Measurements from ENCODE around the gene RNF8.

The RNF8 gene

DNA sequence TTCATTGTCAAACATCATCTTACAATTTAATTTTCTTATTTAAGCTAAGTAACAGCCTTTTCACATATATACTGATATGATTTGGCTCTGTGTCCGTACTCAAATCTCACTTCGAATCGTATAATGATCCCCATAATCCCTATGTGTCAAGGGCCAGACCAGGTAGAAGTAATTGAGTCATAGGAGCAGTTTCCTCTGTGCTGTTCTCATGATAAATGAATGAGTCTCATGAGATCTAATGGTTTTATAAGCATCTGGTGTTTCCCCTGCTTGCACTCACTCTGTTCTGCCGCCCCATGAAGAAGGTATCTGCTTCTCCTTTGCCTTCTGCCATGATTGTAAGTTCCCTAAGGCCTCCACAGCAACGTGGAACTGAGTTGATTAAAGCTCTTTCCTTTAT lies 54.2 kb downstream of the RNF8 start:
- Histone ChIP-seq H3K27ac (ENCODE audit: low read length) (no peak overlapping the region), H3K4me1 (ENCODE audit: control insufficient read depth in 1 of 2, insufficient read depth in 2 of 2, low read length in 2 of 2) (no peaks in the 10 kb centered on the region), H3K27me3 (ENCODE audit: low read depth, low read length) (no peaks in the 10 kb centered on the region), H3K4me3 (ENCODE audit: low read depth in 1 of 2, low read length in 2 of 2) (no peak overlapping the region), H3K36me3 (ENCODE audit: control insufficient read depth in 1 of 2, insufficient read depth in 2 of 2, low read length in 2 of 2) (no peaks in the 10 kb centered on the region), H3K9me3 (ENCODE audit: control insufficient read depth in 1 of 2, low read length in 2 of 2) (no peaks in the 10 kb centered on the region)

- no peak overlapping the region for H3K4me3 ChIP-seq (ENCODE audit: low read depth in 1 of 2, low read length in 2 of 2)
- no peaks in the 10 kb centered on the region for H3K9me3 ChIP-seq (ENCODE audit: control insufficient read depth in 1 of 2, low read length in 2 of 2)
- no peaks in the 10 kb centered on the region for H3K27me3 ChIP-seq (ENCODE audit: low read depth, low read length)
- H3K36me3 ChIP-seq (ENCODE audit: control insufficient read depth in 1 of 2, insufficient read depth in 2 of 2, low read length in 2 of 2), result no peaks in the 10 kb centered on the region
- no peaks in the 10 kb centered on the region for H3K4me1 ChIP-seq (ENCODE audit: control insufficient read depth in 1 of 2, insufficient read depth in 2 of 2, low read length in 2 of 2)
- H3K27ac ChIP-seq (ENCODE audit: low read length), result no peak overlapping the region
Measured at GRCh38 chr6:37409501-37409900, 55.7 kb downstream of the RNF8 start.

DNA sequence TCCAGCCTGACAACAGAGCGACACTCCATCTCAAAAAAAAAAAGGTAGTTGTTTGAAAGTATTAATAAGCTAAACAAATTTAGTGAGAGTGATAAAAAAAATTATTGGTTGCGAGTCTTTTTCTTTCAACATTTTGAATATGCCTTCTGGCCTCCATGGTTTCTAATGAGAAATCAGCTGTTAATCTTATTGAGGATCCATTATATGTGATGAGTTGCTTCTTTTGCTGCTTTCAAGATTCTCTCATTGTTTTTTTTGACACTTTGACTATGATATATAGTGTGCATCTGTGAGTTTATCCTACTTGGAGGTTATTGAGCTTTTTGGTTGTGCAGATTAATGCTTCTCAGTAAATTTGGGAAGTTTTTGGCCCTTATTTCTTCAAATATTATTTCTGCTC lies 63.6 kb downstream of the RNF8 start:
- no peak overlapping the region for H3K27ac ChIP-seq (ENCODE audit: low read length)
- no peaks in the 10 kb centered on the region for H3K27me3 ChIP-seq (ENCODE audit: low read depth, low read length)
- H3K9me3 ChIP-seq (ENCODE audit: control insufficient read depth in 1 of 2, low read length in 2 of 2), result peaks cover 0 to 3% of the 10 kb centered on the region in 2 donors
- no peak overlapping the region for H3K4me3 ChIP-seq (ENCODE audit: low read depth in 1 of 2, low read length in 2 of 2)
- no peaks in the 10 kb centered on the region for H3K36me3 ChIP-seq (ENCODE audit: control insufficient read depth in 1 of 2, insufficient read depth in 2 of 2, low read length in 2 of 2)
- no peaks in the 10 kb centered on the region for H3K4me1 ChIP-seq (ENCODE audit: control insufficient read depth in 1 of 2, insufficient read depth in 2 of 2, low read length in 2 of 2)

DNA sequence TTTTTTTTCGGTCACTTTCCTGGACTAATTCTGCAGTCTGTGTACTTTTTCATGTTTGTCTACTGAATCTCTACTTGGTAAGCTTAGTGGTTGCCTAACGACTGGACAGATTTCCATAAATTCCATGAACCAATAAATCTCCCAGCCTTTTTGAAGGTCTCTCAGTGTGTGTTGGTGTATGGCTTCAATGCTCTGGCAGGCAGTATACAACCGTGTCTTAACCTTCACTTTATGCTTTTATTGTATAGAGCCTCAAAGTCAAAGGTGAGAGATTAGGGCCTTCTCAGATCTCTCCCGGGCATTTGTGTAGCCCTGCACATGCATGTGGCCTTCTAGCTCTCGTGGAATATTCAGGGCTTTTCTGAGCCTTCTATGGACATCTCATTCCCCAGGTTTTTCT lies 64.9 kb downstream of the RNF8 start:
- H3K4me3 ChIP-seq (ENCODE audit: low read depth in 1 of 2, low read length in 2 of 2), result no peak overlapping the region
- no peaks in the 10 kb centered on the region for H3K36me3 ChIP-seq (ENCODE audit: control insufficient read depth in 1 of 2, insufficient read depth in 2 of 2, low read length in 2 of 2)
- no peak overlapping the region for H3K27ac ChIP-seq (ENCODE audit: low read length)
- no peaks in the 10 kb centered on the region for H3K27me3 ChIP-seq (ENCODE audit: low read depth, low read length)
- peaks cover 0 to 3% of the 10 kb centered on the region in 2 donors for H3K9me3 ChIP-seq (ENCODE audit: control insufficient read depth in 1 of 2, low read length in 2 of 2)
- H3K4me1 ChIP-seq (ENCODE audit: control insufficient read depth in 1 of 2, insufficient read depth in 2 of 2, low read length in 2 of 2), result no peaks in the 10 kb centered on the region

DNA sequence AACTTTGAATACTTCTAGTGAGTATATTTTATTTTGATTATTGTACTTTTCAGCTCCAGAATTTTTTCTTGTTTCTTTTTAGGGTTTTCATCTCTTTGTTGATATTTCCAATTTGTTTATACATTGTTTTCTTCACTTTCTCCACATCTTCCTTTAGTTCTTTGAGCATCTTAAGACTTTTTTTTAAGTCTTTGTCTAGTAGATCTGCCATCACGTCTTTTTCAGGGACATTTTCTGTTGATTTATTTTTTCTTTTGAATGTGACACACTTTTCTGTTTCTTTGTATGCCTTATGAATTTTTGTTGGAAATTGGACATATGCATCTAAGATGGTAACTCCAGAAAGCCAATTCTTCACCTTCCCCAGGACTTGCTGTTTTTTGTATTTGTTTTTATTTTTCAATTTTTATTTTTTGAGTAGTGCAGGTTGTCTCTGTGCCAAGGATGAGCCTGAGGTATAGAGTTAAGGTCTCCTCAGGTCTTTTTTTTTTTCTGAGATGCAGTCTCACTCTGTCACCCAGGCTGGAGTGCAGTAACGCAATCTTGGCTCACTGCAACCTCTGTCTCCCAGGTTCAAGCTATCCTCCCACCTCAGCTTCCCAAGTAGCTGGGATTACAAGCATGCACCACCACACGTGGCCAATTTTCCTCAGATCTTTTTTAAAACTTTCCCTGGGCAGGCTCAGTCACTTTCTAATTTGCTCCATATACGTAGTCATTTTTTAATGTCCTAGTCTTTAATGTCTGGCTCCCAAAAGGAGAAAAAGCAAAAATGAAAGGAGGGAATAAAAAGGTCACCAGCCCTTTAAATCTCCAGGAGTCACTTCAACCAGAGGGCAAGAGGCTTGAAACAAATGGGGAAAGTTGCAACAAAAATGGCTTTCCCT lies 72.5 kb downstream of the RNF8 start:
- H3K4me3 ChIP-seq (ENCODE audit: low read depth in 1 of 2, low read length in 2 of 2), result no peak overlapping the region
- no peaks in the 10 kb centered on the region for H3K9me3 ChIP-seq (ENCODE audit: control insufficient read depth in 1 of 2, low read length in 2 of 2)
- no peaks in the 10 kb centered on the region for H3K36me3 ChIP-seq (ENCODE audit: control insufficient read depth in 1 of 2, insufficient read depth in 2 of 2, low read length in 2 of 2)
- no peak overlapping the region for H3K27ac ChIP-seq (ENCODE audit: low read length)
- no peaks in the 10 kb centered on the region for H3K27me3 ChIP-seq (ENCODE audit: low read depth, low read length)
- H3K4me1 ChIP-seq (ENCODE audit: control insufficient read depth in 1 of 2, insufficient read depth in 2 of 2, low read length in 2 of 2), result no peaks in the 10 kb centered on the region

GRCh38 chr6:37426945-37427510 lies 73.2 kb downstream of the RNF8 start:
- Histone ChIP-seq H3K4me1 (ENCODE audit: control insufficient read depth in 1 of 2, insufficient read depth in 2 of 2, low read length in 2 of 2) (no peaks in the 10 kb centered on the region), H3K4me3 (ENCODE audit: low read depth in 1 of 2, low read length in 2 of 2) (no peak overlapping the region), H3K27ac (ENCODE audit: low read length) (no peak overlapping the region), H3K36me3 (ENCODE audit: control insufficient read depth in 1 of 2, insufficient read depth in 2 of 2, low read length in 2 of 2) (no peaks in the 10 kb centered on the region), H3K27me3 (ENCODE audit: low read depth, low read length) (no peaks in the 10 kb centered on the region), H3K9me3 (ENCODE audit: control insufficient read depth in 1 of 2, low read length in 2 of 2) (no peaks in the 10 kb centered on the region)

- Histone ChIP-seq H3K4me1 (ENCODE audit: control insufficient read depth in 1 of 2, insufficient read depth in 2 of 2, low read length in 2 of 2) (peaks cover 9 to 10% of the 10 kb centered on the region in 2 donors), H3K27ac (ENCODE audit: low read length) (no peak overlapping the region), H3K27me3 (ENCODE audit: low read depth, low read length) (no peaks in the 10 kb centered on the region), H3K36me3 (ENCODE audit: control insufficient read depth in 1 of 2, insufficient read depth in 2 of 2, low read length in 2 of 2) (no peaks in the 10 kb centered on the region), H3K9me3 (ENCODE audit: control insufficient read depth in 1 of 2, low read length in 2 of 2) (no peaks in the 10 kb centered on the region), H3K4me3 (ENCODE audit: low read depth in 1 of 2, low read length in 2 of 2) (no peak overlapping the region)
Measured at GRCh38 chr6:37429352-37429750, 75.6 kb downstream of the RNF8 start.

DNA sequence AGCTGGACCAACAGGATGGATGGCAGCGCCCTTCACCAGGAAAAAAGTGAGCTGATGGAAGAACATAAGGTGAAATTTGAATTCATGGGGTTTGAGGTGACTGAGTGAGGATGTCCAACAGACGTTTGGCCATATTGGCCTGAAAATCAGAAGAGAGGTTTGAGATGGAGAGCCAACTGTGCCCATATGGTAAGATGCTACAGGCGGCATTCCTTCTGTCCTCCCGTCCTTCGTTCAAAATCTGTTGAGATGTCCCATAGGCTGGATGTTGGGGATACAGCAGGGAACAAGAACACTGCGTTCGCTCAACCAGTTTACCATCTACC lies 78.8 kb downstream of the RNF8 start:
- peaks cover 5 to 13% of the 10 kb centered on the region in 2 donors for H3K36me3 ChIP-seq (ENCODE audit: control insufficient read depth in 1 of 2, insufficient read depth in 2 of 2, low read length in 2 of 2)
- peak overlapping the region; percentile 90 to 96 for H3K4me3 ChIP-seq (ENCODE audit: low read depth in 1 of 2, low read length in 2 of 2)
- H3K4me1 ChIP-seq (ENCODE audit: control insufficient read depth in 1 of 2, insufficient read depth in 2 of 2, low read length in 2 of 2), result peaks cover 11 to 12% of the 10 kb centered on the region in 2 donors
- H3K9me3 ChIP-seq (ENCODE audit: control insufficient read depth in 1 of 2, low read length in 2 of 2), result no peaks in the 10 kb centered on the region
- peak overlapping the region; percentile 86 for H3K27ac ChIP-seq (ENCODE audit: low read length)
- H3K27me3 ChIP-seq (ENCODE audit: low read depth, low read length), result no peaks in the 10 kb centered on the region

- Histone ChIP-seq H3K4me1 (ENCODE audit: control insufficient read depth in 1 of 2, insufficient read depth in 2 of 2, low read length in 2 of 2) (peaks cover 11 to 12% of the 10 kb centered on the region in 2 donors), H3K9me3 (ENCODE audit: control insufficient read depth in 1 of 2, low read length in 2 of 2) (no peaks in the 10 kb centered on the region), H3K36me3 (ENCODE audit: control insufficient read depth in 1 of 2, insufficient read depth in 2 of 2, low read length in 2 of 2) (peaks cover 5 to 18% of the 10 kb centered on the region in 2 donors), H3K27ac (ENCODE audit: low read length) (peak within 1 kb of the TSS; percentile 86), H3K4me3 (ENCODE audit: low read depth in 1 of 2, low read length in 2 of 2) (peak within 1 kb of the TSS; percentile 90 to 96), H3K27me3 (ENCODE audit: low read depth, low read length) (no peaks in the 10 kb centered on the region)
Measured at GRCh38 chr6:37432916-37433656, 79.3 kb downstream of the RNF8 start, which contains the start of gene CMTR1. Gene CMTR1 (plus strand): TSS chr6:37433221. CDS start chr6:37435630, 2,409 bp downstream.

DNA sequence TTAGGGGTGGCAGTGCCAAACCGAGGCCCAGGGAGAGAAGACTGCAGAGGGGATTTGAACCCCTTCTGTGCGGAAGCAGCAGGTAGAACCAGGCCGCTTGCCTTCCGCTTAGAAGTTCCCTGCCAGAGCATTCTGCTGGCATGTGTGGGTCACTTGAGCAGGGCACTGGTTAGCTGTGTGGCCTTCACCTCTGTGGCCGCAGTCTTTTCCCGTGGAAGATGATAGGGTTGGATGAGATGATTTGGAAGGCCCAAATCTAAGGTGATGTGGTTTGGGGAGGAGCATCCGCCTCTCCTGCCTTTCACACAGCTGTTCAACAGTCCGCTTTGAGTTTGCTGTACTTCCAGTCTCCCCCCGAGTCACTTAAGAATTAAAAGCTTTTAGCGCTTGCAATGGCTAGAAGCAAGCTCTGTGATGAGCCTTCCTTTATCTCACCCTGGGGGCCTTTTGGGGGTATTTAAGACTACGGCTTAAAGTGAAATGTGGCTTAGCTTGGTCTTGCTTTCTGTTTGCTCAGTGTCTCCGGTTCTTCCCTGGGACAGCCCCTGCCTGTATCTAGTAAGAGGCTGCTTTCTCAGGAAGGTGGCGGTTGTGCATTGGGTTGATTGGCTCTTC lies 80.0 kb downstream of the RNF8 start:
- Histone ChIP-seq H3K27me3 (ENCODE audit: low read depth, low read length) (no peaks in the 10 kb centered on the region), H3K4me1 (ENCODE audit: control insufficient read depth in 1 of 2, insufficient read depth in 2 of 2, low read length in 2 of 2) (peaks cover 11 to 12% of the 10 kb centered on the region in 2 donors), H3K4me3 (ENCODE audit: low read depth in 1 of 2, low read length in 2 of 2) (peak overlapping the region; percentile 90 to 96), H3K36me3 (ENCODE audit: control insufficient read depth in 1 of 2, insufficient read depth in 2 of 2, low read length in 2 of 2) (peaks cover 5 to 24% of the 10 kb centered on the region in 2 donors), H3K9me3 (ENCODE audit: control insufficient read depth in 1 of 2, low read length in 2 of 2) (no peaks in the 10 kb centered on the region), H3K27ac (ENCODE audit: low read length) (peak overlapping the region; percentile 86)

DNA sequence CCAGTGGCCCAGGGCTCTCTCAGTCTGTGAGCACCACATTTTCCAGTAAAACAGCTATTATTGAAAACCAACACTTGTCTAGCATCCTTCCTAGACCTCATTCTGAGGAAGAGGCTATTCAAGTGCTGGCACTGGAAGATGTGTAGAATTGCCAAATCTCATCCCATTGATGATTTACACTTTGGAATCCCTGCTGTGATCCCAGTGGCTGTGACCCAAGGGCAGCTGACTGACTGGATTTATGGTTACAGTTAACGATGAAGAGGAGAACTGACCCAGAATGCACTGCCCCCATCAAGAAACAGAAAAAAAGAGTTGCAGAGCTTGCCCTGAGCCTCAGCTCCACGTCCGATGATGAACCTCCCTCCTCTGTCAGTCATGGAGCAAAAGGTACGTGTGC lies 81.6 kb downstream of the RNF8 start:
- peaks cover 11 to 12% of the 10 kb centered on the region in 2 donors for H3K4me1 ChIP-seq (ENCODE audit: control insufficient read depth in 1 of 2, insufficient read depth in 2 of 2, low read length in 2 of 2)
- no peak overlapping the region for H3K4me3 ChIP-seq (ENCODE audit: low read depth in 1 of 2, low read length in 2 of 2)
- peaks cover 5 to 30% of the 10 kb centered on the region in 2 donors for H3K36me3 ChIP-seq (ENCODE audit: control insufficient read depth in 1 of 2, insufficient read depth in 2 of 2, low read length in 2 of 2)
- no peaks in the 10 kb centered on the region for H3K9me3 ChIP-seq (ENCODE audit: control insufficient read depth in 1 of 2, low read length in 2 of 2)
- no peaks in the 10 kb centered on the region for H3K27me3 ChIP-seq (ENCODE audit: low read depth, low read length)
- H3K27ac ChIP-seq (ENCODE audit: low read length), result no peak overlapping the region

Data from muscle layer of duodenum (tissue), 2 donors.